NCI-H748 (cell line): Measurements from ENCODE around the gene CFI.
"Not testable (repeated sequence)": the region's sequence is repeated elsewhere in the genome, so short reads cannot be mapped to it uniquely, and the experiment has no call there.

ENCODE experiments used
- DNase-seq: peaks from one replicate; lab custom pipeline; 2025; ENCODE audit not compliant: unreplicated experiment; lab: John Stamatoyannopoulos, UW

The CFI gene

GRCh38 chr4:109801099-109801789 lies 555 bp downstream of the CFI start:
- DNase-seq: no peak

GRCh38 chr4:109798866-109799265 lies 2.9 kb downstream of the CFI start:
- no peak for DNase-seq

- no peak for DNase-seq
Observed at GRCh38 chr4:109795059-109795458, 6.7 kb downstream of the CFI start.

GRCh38 chr4:109787807-109788206 lies 14.0 kb downstream of the CFI start:
- no peak for DNase-seq

- DNase-seq: no peak
Observed at GRCh38 chr4:109786846-109787245, 15.0 kb downstream of the CFI start.

GRCh38 chr4:109782092-109782491 lies 19.7 kb downstream of the CFI start:
- DNase-seq: not testable (repeated sequence)

GRCh38 chr4:109764789-109765402 lies 36.9 kb downstream of the CFI start:
- DNase-seq: no peak

GRCh38 chr4:109764376-109764775 lies 37.4 kb downstream of the CFI start:
- DNase-seq: peak; percentile 9

- no peak for DNase-seq
Observed at GRCh38 chr4:109760682-109761081, 41.1 kb downstream of the CFI start.

- no peak for DNase-seq
Observed at GRCh38 chr4:109755656-109756055, 46.1 kb downstream of the CFI start.

GRCh38 chr4:109754093-109754857 lies 47.5 kb downstream of the CFI start:
- DNase-seq: no peak

GRCh38 chr4:109752525-109752924 lies 49.3 kb downstream of the CFI start:
- no peak for DNase-seq

GRCh38 chr4:109751852-109752251 lies 49.9 kb downstream of the CFI start:
- DNase-seq: no peak

GRCh38 chr4:109750652-109751244 lies 51.1 kb downstream of the CFI start:
- no peak for DNase-seq

GRCh38 chr4:109749388-109750082 lies 52.3 kb downstream of the CFI start:
- no peak for DNase-seq

- no peak for DNase-seq
Observed at GRCh38 chr4:109748114-109748513, 53.7 kb downstream of the CFI start.

GRCh38 chr4:109746728-109747127 lies 55.1 kb downstream of the CFI start:
- DNase-seq: no peak

GRCh38 chr4:109745830-109746229 lies 56.0 kb downstream of the CFI start:
- no peak for DNase-seq

- no peak for DNase-seq
Observed at GRCh38 chr4:109739547-109739946, 62.3 kb downstream of the CFI start.

- no peak for DNase-seq
Observed at GRCh38 chr4:109738104-109738872, 63.5 kb downstream of the CFI start.
